HG03108 (cell line): ENCODE results near the gene SPATA31C1.
"Not testable (repeated sequence)": the region's sequence is repeated elsewhere in the genome, so short reads cannot be mapped to it uniquely, and the experiment has no call there.

ENCODE experiments used
- ATAC-seq: cut with Tn5 transposase; IDR thresholded peaks from one replicate; pipeline ENCODE4 v1.9.1; 2021; ENCODE audit warnings: moderate library complexity; ENCODE audit not compliant: unreplicated experiment

Gene SPATA31C1

DNA sequence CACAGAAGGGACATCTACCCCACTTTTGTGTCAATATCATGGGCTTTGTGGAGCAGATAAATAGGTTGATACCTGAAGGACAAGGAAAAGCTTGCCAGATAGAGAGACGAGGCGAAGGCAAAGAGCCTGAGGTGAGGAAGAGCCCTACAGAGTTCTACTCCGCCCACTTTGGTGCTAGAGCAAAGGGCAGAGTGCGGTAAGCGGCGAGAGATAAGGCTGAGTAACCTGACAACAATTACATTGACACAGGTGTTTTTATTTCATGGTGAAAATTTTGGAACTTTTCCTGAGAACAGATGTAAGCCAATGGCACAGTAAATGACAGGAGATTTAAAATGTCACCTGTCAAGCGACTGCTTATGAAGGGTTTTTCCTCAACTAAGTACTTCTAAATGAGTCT, 16.7 kb downstream of the SPATA31C1 start:
- ATAC-seq, result not testable (repeated sequence)

DNA sequence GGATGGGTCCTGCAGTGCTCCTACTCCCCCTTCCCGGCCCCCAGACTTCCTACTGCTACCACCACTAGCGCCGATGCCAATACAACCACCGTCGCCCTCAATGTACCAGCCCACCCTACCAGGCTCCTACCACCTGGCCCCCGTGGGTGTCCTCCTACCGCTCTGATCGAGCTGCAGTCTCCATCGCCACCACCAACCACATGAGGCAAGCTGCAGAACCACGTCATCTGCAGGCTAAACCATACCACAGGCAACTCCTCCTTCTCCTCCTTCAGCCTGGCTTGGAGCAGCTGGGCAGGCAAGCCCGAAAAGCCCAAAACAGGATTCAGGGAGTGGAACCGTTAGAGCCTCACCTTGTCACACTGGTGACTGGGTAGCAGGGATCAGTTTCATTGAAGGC, 19.6 kb downstream of the SPATA31C1 start:
- not testable (repeated sequence) for ATAC-seq

DNA sequence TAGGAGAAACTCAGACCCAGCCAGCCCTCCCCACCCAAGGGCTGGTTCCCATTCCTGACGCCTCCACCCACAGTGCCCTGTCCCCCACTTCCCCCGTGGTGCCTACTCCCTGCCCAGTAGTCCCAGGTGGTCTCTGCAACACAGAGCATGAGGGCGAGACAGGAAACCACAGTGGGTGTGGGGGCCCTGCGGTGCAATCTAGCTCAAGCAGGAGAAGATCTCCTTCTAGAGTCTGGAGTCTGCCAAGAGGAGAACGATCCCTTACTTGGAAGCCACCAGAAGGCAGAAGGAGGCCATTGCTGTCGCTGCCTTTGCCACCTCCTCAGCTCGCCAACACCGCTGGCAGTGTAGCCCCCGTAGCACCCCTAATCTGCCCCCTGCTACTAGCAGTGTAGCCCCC, 20.2 kb downstream of the SPATA31C1 start:
- not testable (repeated sequence) for ATAC-seq

DNA sequence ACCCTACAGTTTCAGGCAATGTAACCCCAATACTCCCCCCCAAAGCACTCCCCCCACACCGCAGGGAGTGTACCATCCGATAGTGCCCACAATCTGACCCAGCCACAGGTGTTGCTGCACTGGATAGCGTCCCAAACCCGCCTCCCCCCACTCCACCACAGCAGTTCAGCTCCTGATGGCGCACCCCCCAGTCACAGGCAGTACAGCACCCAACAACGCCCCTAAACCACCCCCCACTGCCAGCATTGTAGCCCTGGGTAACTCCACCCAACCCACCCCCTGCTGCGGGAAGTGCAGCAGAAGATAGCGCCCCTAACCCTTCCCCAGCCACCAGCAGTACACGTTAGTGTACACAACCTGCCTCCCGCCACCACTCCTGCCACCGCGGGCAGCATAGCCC, 20.6 kb downstream of the SPATA31C1 start:
- ATAC-seq, result not testable (repeated sequence)

DNA sequence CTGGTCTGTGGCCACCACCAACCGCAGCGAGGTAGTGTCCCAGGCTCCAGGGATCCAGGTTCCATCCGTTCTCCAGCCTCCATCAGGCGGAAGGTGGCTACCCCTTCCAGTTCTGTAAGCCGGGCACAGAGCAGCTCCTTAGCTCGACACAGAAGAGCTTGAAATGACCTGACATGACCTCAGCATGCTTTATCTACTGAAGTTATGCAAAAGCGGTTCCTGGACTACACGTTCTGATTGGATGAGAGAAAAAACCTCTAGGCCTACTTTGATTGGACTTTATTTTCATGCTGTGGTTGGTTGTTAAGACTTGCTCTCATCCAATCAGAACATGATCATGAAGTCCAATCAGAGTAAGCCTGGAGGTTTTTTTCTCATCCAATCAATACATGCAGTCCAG, 21.3 kb downstream of the SPATA31C1 start:
- not testable (repeated sequence) for ATAC-seq

DNA sequence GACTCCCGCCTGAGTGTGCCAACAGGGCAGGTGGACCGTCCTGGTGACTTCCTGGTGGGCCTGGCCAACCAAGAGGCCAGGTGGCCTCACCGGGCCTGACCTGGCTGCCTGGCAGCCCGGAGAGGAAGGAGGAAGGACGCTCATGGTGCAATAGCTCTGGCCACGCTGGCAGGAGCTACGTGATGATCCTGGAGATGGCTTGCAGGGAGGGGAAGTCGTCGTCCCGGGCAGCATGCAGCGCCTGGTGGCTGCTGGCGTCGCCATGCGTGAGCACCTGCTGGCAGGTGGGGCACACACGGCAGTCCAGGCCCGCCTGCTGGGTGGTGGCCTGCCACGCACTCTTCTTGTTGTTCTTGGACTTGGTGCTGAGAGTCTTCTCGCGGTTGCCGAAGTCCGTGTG, 26.3 kb downstream of the SPATA31C1 start:
- no peak for ATAC-seq

DNA sequence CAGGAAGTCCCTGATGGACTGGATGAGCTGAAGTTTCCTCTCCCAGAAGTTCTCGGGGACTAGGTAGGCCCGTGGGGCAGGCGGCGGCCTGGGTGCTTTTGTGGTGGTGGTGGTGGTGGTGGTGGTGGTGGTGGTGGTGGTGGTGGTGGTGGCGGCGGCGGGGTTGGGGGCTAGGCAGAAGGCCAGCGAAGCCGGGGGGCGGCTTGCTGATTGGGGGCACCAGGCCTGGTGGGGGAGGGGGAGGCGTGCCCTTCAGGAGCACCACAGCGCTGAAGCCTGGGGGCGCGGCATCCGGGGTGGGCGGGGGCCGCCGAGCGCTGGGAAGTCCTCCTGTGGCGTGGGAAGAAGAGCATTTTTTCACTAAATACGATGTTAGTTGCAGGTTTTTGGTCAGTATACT, 26.9 kb downstream of the SPATA31C1 start:
- no peak for ATAC-seq

DNA sequence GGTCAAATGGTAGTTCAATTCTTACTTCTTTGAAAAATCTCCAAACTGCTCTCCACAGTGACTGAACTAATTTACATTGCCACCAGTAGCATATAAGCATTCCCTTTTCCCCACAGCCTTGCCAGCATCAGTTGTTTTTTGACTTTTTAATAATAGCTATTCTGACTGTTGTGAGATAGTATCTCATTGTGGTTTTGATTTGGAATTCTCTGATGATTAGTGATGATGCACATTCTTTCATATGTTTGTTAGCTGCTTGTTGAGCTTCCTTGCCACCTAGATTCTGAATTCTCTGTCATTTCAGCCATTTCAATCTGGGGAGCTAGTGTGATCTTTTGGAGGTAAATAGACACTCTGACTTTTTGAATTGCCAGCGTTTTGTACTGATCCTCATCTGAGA, 32.5 kb downstream of the SPATA31C1 start:
- no peak for ATAC-seq

DNA sequence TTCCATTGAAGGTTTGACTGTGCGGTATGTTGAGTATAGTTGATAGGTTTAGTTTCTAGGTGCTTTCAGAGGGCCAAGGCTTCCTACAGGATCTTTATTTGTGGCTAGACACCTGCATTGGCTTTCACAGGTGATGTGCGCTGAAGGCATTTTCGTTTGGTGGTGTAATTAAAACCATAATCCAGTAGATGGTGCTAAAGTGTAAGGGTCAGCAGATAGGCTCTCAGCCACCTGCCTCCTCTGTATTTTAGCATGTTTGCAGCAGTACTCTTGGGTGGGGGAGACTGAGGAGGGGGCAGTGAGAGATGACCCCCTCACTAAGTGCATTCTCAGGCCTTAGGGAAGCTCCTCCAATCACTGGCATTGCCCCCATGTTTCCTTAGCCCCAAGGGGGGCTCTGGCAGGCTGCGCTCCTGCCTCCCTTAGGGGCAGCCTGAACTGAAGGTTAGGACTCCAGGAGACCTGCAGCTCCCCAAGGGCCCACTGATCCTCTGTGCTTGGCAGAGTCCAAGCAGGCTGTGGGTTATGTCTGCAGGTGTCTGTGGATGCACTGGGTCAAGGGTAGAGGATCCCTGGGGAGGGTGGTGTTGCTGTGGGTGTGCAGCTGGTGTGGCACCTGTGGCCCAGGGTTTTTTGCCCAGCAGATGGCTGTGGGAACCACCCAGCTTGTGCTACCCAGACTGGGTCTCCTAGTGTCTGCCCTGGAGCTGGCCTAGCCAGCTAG, 33.2 kb downstream of the SPATA31C1 start:
- ATAC-seq, result no peak

DNA sequence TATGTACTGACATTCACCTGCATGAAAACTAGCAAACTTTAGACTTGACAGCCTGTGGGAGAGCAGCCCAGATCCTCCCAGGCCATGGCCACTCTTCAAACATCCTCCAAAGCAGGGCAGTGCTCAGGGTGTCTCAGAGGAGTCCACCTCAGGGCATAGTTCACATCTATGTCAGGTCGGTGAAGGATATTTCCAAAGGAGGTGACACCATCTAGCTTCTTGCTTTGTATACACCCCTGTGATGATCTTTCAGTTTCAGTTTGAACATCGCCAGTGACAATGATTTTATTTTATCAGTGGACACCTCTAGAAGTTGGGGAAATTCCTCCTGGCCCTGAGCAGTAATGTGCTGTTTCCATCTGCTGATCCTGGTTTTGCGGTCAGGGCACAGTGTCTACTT, 36.5 kb downstream of the SPATA31C1 start:
- no peak for ATAC-seq

DNA sequence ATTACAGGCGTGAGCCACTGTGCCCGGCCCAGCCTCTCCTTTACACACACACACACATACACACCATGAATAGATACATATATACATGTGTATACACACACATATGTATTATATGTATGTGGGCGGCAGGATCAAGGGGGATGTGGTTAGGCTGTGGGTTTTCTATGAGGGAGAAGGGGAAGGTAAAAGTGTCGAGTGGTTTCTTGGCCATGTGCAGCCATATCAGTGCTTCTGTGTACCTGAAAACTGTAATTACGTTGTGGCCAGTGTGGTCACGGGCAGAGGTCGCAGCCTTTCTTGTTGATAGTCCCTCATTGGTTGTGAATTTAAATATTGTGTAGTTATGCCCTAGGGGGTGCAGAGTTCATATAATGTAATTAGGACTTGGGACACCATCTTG, 40.1 kb downstream of the SPATA31C1 start:
- no peak for ATAC-seq

DNA sequence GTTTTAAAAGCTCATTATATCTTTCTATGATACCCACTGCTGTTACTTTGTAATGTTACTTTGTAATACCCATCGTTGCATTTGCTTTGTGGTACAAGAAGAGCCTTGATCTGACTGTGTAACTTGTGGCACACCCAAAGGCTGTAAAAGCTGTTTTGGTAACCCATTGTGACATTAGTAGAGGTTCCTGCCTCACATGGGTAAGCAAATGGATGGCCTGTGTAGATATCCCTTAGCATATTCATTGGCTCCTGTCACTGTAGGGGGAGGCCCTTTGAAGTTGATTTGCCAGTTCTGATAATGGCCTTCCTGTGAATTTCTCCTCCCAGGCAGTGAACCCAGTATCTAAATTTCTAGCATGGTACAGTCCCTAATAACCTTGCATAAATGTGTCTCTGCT, 40.8 kb downstream of the SPATA31C1 start:
- ATAC-seq, result no peak

DNA sequence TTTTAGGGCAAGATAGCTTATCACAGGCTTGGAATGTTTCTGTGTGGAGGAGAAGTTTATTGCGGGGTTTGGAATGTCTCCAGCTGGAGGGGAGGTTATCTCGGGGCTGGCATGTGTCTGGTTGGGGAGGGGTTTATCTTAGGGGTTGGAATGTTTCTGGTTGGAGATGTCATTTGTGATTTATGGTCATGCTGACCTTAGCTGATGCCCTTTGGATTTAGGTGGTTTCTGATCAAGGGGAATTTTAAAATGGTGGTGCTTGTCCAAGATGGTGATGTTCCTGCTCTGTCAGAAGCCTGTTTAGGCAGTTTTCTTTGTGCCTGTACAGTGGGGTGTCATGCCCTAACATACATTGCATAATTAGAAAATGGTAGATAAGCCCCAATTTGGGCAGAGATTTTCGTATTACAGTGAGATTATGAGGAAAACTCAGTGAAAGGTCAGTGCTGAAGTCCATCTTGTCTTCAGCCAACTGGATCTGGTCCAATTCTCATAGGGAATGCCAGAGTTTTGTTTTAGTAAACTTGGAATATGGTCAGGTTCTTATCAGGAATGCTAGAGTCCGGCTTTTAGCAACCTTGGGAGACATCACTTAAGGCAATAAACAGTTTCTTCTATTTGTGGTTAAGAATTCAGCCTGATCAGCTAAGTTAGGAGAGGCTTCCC, 42.3 kb downstream of the SPATA31C1 start:
- no peak for ATAC-seq

DNA sequence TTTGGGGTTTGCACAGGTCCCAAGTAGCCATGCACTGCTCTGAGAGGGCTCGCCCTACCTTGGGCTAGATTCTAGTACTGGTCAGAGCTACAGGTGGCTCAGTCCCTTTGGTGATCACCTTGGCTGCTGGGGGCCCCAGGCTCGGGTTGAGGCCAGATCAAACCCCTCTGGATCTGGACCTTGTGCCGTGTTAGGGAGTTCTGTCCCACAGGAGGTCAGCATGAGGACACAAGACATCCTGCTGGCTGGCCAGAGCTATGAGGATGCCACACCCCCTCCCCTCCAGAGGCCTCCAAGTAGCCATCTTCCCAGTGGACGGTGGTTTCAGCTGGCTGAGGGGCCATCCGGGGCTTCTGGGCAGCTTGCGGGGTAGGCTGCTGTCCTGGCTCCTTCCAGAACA, 46.0 kb downstream of the SPATA31C1 start:
- ATAC-seq, result no peak

DNA sequence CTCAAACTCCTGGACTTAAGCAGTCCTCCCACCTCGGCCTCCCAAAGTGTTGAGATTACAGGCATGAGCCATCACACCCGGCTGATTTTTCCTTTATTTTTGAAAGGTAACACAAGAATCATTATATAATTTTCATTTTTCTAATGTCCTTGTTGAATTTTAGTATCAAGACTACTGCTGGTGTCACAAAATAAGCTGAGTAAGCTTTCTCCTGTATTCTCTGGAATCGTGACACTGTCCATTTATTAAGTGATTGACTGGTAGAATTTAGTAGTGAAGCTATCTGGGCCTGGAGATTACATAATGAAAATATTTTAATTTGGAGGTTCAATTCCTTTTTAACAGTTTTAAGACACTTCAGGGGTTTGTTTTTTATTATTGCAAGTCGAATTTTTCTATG, 47.1 kb downstream of the SPATA31C1 start:
- ATAC-seq, result no peak

DNA sequence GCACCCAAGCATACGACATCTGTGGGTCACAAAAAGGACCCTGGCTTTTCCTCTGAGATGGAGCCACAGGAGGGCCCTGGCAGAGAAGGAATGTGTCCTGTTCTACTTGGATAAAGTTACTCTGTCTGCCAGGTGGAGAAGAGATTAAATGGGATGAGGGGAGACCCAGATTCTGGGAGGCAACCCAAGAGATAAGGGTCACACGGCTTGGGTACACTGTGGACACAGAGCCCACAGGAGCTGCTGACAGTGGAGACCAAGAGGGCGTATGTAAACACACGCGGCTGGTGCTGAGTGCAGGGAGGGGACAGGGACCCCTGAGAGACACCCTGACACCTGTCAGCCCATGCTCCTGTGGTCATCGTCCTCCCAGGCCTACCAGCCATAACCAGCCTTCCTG, 50.4 kb downstream of the SPATA31C1 start:
- ATAC-seq, result no peak

DNA sequence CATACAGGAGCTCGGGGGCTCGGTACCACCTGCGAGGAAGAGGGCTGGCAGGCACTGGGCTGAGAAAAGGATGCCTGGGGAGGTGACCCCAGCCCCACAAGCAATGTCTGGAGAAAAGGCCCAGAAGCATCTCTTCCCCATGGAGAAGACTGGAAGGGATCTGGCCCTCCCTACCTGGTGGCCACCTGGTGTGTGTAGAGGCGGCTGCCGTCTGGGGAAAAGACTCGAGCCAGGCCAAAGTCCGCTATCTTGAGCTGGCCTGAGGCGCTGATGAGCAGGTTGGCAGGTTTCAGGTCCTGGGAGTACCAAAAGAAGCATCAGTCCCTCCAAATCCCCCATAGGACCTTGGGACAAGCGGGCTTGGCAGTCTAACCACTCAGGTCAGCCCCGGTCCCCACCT, 52.8 kb downstream of the SPATA31C1 start:
- ATAC-seq, result no peak

DNA sequence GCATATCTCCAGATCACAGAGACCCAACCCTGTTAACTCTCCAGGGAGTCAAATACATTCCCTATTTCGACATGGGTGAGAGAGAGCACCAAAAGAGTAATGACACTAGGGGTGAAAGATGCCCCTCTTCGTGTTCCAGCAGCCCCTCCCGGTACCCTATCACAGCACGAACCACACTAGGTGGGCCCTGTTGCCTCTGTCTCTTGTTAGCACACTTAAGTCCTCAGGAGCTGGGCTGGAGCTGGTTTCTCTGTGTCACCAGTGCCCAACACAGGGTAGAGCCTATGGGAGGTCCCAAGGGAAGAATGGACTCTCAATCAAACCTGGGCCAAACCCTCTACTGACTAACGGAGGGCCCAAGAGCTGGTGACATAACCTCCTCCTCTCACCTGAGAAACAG, 55.4 kb downstream of the SPATA31C1 start:
- ATAC-seq, result no peak
